HEK293 (cell line): Measurements from ENCODE around the gene KLHL29.

ENCODE experiments used
- CTCF ChIA-PET: fragments of 350-600 bp; formaldehyde crosslinking; extraction: SDS; loops from one replicate; lab custom pipeline; 2021; ENCODE audit warnings: antibody characterized with exemption; lab: Yijun Ruan, JAX
- POLR2A ChIA-PET: fragments of 300-600 bp; formaldehyde crosslinking; extraction: SDS; loops from one replicate; lab custom pipeline; 2020; ENCODE audit warnings: antibody characterized with exemption, inconsistent platforms; lab: Yijun Ruan, JAX
- H3K27ac ChIP-seq: fragments of 200-500 bp; sonication (Bioruptor generic); 2 replicates; pipeline ENCODE4 v1.5.1; 2014; ENCODE audit warnings: low read depth, low read length, control low read depth, inconsistent platforms; ENCODE audit errors: extremely low read depth
- H3K36me3 ChIP-seq, 2 experiments: fragments of 200-500 bp in 1 of 2; sonication (Bioruptor generic) in 1 of 2; 1 replicate in 1 of 2; 2 replicates in 1 of 2; pipeline ENCODE4 v1.5.1; 2014 to 2017; ENCODE audit warnings: inconsistent platforms in 2 of 2, low read length in 2 of 2; ENCODE audit not compliant: control insufficient read depth in 2 of 2, insufficient read depth in 1 of 2
- H3K4me1 ChIP-seq: fragments of 200-500 bp; sonication (Bioruptor generic); 2 replicates; pipeline ENCODE4 v1.5.1; 2014; ENCODE audit warnings: mild to moderate bottlenecking, low read length, inconsistent platforms; ENCODE audit not compliant: control insufficient read depth, insufficient read depth
- H3K4me3 ChIP-seq: 2 replicates; pipeline ENCODE4 v1.5.1; 2011; ENCODE audit warnings: low read depth, mild to moderate bottlenecking, control low read depth, low read length, moderate library complexity
- H3K9me3 ChIP-seq: fragments of 200-500 bp; sonication (Bioruptor generic); 2 replicates; pipeline ENCODE4 v1.5.1; 2014; ENCODE audit warnings: low read depth, low read length, inconsistent platforms; ENCODE audit not compliant: control insufficient read depth, insufficient read depth
- FEZF1 ChIP-seq: fragments of 450-650 bp; formaldehyde crosslinking; IDR thresholded peaks from 2 replicates; pipeline ENCODE4 v1.5.1; 2016; ENCODE audit warnings: missing biosample characterization, missing genetic modification characterization
- GLIS1 ChIP-seq: fragments of 450-650 bp; formaldehyde crosslinking; IDR thresholded peaks from 2 replicates; pipeline ENCODE4 v1.5.1; 2016; ENCODE audit warnings: missing biosample characterization, missing genetic modification characterization
- HOXA7 ChIP-seq: sonication (generic); formaldehyde crosslinking; IDR thresholded peaks from 2 replicates; pipeline ENCODE4 v1.8.1; 2022; ENCODE audit warnings: missing genetic modification reagents, borderline replicate concordance
- IKZF3 ChIP-seq: fragments of 450-650 bp; IDR thresholded peaks from 2 replicates; pipeline ENCODE4 v1.5.0; 2018; ENCODE audit warnings: missing biosample characterization, mild to moderate bottlenecking, missing genetic modification characterization, moderate library complexity
- MEIS1 ChIP-seq: sonication (generic); formaldehyde crosslinking; IDR thresholded peaks from 2 replicates; pipeline ENCODE4 v1.8.1; 2022; ENCODE audit warnings: missing genetic modification reagents, mild to moderate bottlenecking, borderline replicate concordance
- SCRT2 ChIP-seq: fragments of 450-650 bp; formaldehyde crosslinking; IDR thresholded peaks from 2 replicates; pipeline ENCODE4 v1.5.1; 2016; ENCODE audit warnings: missing biosample characterization, missing genetic modification characterization
- TCF7L2 ChIP-seq: IDR thresholded peaks from 2 replicates; pipeline ENCODE4 v1.6.1; 2011; ENCODE audit warnings: low read depth, mild to moderate bottlenecking, inconsistent platforms, low read length, moderate library complexity, borderline replicate concordance
- YY1 ChIP-seq: fragments of 450-650 bp; formaldehyde crosslinking; IDR thresholded peaks from 2 replicates; pipeline ENCODE4 v1.5.1; 2018; ENCODE audit warnings: missing biosample characterization, missing genetic modification characterization
- ZBTB21 ChIP-seq: fragments of 450-650 bp; formaldehyde crosslinking; IDR thresholded peaks from 2 replicates; pipeline ENCODE4 v1.5.1; 2017; ENCODE audit warnings: missing biosample characterization, missing genetic modification characterization
- ZFP69B ChIP-seq: fragments of 450-650 bp; formaldehyde crosslinking; IDR thresholded peaks from 2 replicates; pipeline ENCODE4 v1.5.1; 2016; ENCODE audit warnings: missing biosample characterization, missing genetic modification characterization
- ZIC2 ChIP-seq: fragments of 450-650 bp; formaldehyde crosslinking; IDR thresholded peaks from 2 replicates; pipeline ENCODE4 v1.5.1; 2016; ENCODE audit warnings: missing biosample characterization, missing genetic modification characterization
- ZNF19 ChIP-seq: fragments of 450-650 bp; formaldehyde crosslinking; IDR thresholded peaks from 2 replicates; pipeline ENCODE4; 2016; ENCODE audit warnings: missing biosample characterization, missing genetic modification characterization, low read depth
- ZNF223 ChIP-seq: fragments of 450-650 bp; formaldehyde crosslinking; IDR thresholded peaks from 2 replicates; pipeline ENCODE4 v1.5.1; 2016; ENCODE audit warnings: missing biosample characterization, missing genetic modification characterization
- ZNF24 ChIP-seq: fragments of 450-650 bp; formaldehyde crosslinking; IDR thresholded peaks from 2 replicates; pipeline ENCODE4 v1.5.1; 2016; ENCODE audit warnings: missing biosample characterization, missing genetic modification characterization
- ZNF544 ChIP-seq: fragments of 450-650 bp; formaldehyde crosslinking; IDR thresholded peaks from 2 replicates; pipeline ENCODE4 v1.5.0; 2017; ENCODE audit warnings: missing biosample characterization, missing genetic modification characterization
- ZNF548 ChIP-seq: fragments of 450-650 bp; formaldehyde crosslinking; IDR thresholded peaks from 2 replicates; pipeline ENCODE4 v1.5.1; 2016; ENCODE audit warnings: missing biosample characterization, missing genetic modification characterization
- ZNF549 ChIP-seq: fragments of 450-650 bp; IDR thresholded peaks from 2 replicates; pipeline ENCODE4 v1.5.1; 2018; ENCODE audit warnings: missing biosample characterization, missing genetic modification characterization, mild to moderate bottlenecking, inconsistent platforms, moderate library complexity
- ZNF561 ChIP-seq: fragments of 450-650 bp; IDR thresholded peaks from 2 replicates; pipeline ENCODE4 v1.5.1; 2018; ENCODE audit warnings: missing biosample characterization, missing genetic modification characterization, borderline replicate concordance
- ZNF596 ChIP-seq: fragments of 450-650 bp; IDR thresholded peaks from 2 replicates; pipeline ENCODE4 v1.5.0; 2018; ENCODE audit warnings: missing biosample characterization, mild to moderate bottlenecking, missing genetic modification characterization, moderate library complexity
- ZNF629 ChIP-seq: fragments of 450-650 bp; formaldehyde crosslinking; IDR thresholded peaks from 2 replicates; pipeline ENCODE4 v1.5.1; 2017; ENCODE audit warnings: missing biosample characterization, missing genetic modification characterization
- ZNF660 ChIP-seq: fragments of 450-650 bp; IDR thresholded peaks from 2 replicates; pipeline ENCODE4 v1.5.1; 2018; ENCODE audit warnings: missing biosample characterization, mild to moderate bottlenecking, missing genetic modification characterization
- ZNF768 ChIP-seq: fragments of 450-650 bp; formaldehyde crosslinking; IDR thresholded peaks from 2 replicates; pipeline ENCODE4 v1.5.1; 2018; ENCODE audit warnings: missing biosample characterization, mild to moderate bottlenecking, missing genetic modification characterization
- ZNF785 ChIP-seq: fragments of 450-650 bp; formaldehyde crosslinking; IDR thresholded peaks from 2 replicates; pipeline ENCODE4 v1.5.1; 2016; ENCODE audit warnings: missing biosample characterization, missing genetic modification characterization
- ZNF843 ChIP-seq: fragments of 450-650 bp; formaldehyde crosslinking; IDR thresholded peaks from 2 replicates; pipeline ENCODE4 v1.5.1; 2016; ENCODE audit warnings: missing biosample characterization, missing genetic modification characterization
- ZSCAN30 ChIP-seq: fragments of 450-650 bp; IDR thresholded peaks from 2 replicates; pipeline ENCODE4 v1.5.1; 2018; ENCODE audit warnings: missing biosample characterization, mild to moderate bottlenecking, missing genetic modification characterization, moderate library complexity
- TF ChIP-seq, protein P1 (sequence below): fragments of 450-650 bp; formaldehyde crosslinking; IDR thresholded peaks from 2 replicates; pipeline ENCODE4 v1.5.1; 2016; ENCODE audit warnings: missing biosample characterization, missing genetic modification characterization
- TF ChIP-seq, protein P2 (sequence below): fragments of 450-650 bp; formaldehyde crosslinking; IDR thresholded peaks from 2 replicates; pipeline ENCODE4 v1.5.1; 2016; ENCODE audit warnings: missing biosample characterization, missing genetic modification characterization, low read depth
- TF ChIP-seq, protein P3 (sequence below): fragments of 450-650 bp; formaldehyde crosslinking; IDR thresholded peaks from 2 replicates; pipeline ENCODE4 v1.5.1; 2016; ENCODE audit warnings: missing biosample characterization, missing genetic modification characterization

The KLHL29 gene

DNA sequence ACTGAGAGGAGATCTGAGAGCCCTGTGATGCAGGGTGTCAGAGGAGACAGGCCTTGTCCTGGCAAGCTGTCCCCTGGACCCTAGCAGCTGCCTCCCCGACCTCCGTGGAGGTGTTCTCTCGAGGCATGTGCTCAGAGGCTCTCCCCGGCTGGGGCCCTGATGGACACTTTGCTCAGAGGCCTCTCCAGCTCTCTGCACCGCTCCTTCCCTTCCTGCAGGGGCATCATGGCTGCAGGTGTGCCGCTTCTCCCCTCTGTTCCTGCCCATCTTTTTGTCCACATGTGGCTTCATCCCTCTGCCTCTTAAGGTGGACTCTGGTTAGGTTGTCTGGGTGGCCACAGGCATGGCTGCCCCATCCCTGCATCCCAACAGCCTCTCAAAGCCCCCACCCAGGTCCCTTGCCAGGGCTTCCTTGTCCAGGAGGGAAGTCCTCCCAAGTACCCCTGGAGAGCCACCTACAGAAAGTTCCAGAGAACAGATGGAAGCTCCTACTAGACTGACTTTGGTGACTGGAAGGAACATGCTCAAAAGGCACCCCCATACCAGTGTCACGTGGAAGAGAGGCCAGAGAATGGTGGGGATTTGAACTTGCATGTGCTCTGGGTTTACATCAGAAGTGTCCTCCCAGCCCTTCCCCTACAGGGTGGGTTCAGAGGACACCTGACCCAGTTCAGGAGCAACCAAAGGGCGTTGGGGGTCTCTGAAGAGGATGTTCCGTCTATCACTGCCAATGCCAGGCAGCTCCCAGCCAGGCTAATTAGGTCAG, 120.4 kb downstream of the KLHL29 start:
- H3K27ac ChIP-seq: no peak overlapping the region
- H3K9me3 ChIP-seq: no peaks in the 10 kb centered on the region
- ChIA-PET CTCF (interaction anchor here (1.2 kb wide), 1 partner anchor 11 kb away, joined by 3 read pairs; no protein-coding TSS in a partner anchor), POLR2A (no interaction called here)
- H3K4me3 ChIP-seq: no peak overlapping the region
- no peaks in the 10 kb centered on the region for H3K36me3 ChIP-seq
- H3K4me1 ChIP-seq: no peaks in the 10 kb centered on the region
- no peak for TF ChIP-seq GLIS1 (tag by site-specific recombination)
- TF ChIP-seq IKZF3 (tag by site-specific recombination): no peak
- TF ChIP-seq, protein P1, sequence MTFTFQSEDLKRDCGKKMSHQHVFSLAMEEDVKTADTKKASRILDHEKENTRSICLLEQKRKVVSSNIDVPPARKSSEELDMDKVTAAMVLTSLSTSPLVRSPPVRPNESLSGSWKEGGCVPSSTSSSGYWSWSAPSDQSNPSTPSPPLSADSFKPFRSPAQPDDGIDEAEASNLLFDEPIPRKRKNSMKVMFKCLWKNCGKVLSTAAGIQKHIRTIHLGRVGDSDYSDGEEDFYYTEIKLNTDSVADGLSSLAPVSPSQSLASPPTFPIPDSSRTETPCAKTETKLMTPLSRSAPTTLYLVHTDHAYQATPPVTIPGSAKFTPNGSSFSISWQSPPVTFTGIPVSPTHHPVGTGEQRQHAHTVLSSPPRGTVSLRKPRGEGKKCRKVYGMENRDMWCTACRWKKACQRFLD (tag by site-specific recombination): no peak
- TF ChIP-seq YY1 (tag by site-specific recombination): no peak
- no peak for TF ChIP-seq ZNF629
- no peak for TF ChIP-seq FEZF1 (tag by site-specific recombination)
- no peak for TF ChIP-seq ZNF843 (tag by site-specific recombination)
- TF ChIP-seq ZNF561 (tag by site-specific recombination): no peak
- TF ChIP-seq MEIS1: no peak
- TF ChIP-seq TCF7L2: no peak
- TF ChIP-seq ZNF19 (tag by site-specific recombination): no peak

DNA sequence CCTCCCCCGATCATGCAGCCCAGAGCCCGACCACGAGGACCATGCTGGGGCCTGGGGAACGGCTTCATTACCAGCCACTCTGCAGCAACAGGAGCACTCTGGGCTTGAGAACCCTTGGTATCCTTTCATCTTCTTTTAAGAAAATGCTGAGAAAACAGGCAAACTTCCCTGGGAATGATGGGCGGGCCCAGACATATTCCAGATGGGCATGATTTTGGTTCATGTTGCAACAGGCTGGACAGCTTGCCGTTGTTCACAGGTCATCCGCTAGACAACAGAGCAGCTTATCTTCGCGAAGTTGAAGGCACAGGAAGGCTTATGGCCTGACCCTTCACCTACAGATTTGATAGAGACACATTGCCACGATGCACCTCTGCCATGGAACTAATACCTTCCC, 121.0 kb downstream of the KLHL29 start:
- peak; percentile 39; the same call in 1 of the 2 replicates for TF ChIP-seq SCRT2 (tag by site-specific recombination)
- TF ChIP-seq ZNF596: no peak
- no peaks in the 10 kb centered on the region for H3K4me1 ChIP-seq
- POLR2A ChIA-PET: no interaction called here

DNA sequence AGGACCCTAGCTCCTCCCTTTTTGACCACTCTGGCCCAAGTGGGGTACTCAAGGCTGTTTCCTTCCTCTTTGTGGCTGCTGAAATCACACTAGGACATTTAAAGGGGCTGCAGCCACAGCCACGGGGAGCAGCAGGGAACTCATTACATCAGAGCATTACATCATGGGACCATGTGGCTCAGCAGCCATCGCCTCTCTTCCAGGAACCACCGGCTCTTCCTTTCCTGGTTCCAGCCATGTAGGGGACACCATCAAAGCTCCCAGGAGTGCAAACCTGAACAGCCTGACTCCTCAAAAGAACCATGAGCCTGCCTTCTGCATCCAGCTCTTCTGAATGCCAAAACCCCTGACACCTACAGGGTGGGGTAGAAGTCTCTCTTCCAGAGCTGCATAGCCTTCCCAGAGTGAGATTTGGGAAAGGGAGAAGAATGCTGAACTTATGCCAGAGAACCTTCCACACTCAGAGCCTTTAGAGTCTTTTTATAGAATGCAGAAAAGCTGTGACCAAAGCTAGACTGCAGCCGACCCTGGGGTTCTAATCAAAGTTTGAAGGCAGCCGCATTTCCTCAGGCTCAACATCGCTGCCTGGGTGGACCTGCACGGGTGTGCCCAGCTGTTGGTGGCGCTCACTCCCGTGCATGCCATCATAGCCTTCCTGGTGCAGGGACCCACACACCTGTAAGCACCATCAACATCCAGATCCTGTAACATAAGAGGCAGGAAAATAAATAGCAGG, 121.7 kb downstream of the KLHL29 start:
- no peaks in the 10 kb centered on the region for H3K4me1 ChIP-seq
- H3K9me3 ChIP-seq: no peaks in the 10 kb centered on the region
- POLR2A ChIA-PET: no interaction called here
- CTCF ChIA-PET: interaction anchor here (0.7 to 1.2 kb wide), 3 partner anchors 10 to 219 kb away, joined by 3 read pairs; no protein-coding TSS in a partner anchor
- H3K36me3 ChIP-seq: no peaks in the 10 kb centered on the region
- no peak overlapping the region for H3K27ac ChIP-seq
- H3K4me3 ChIP-seq: no peak overlapping the region
- TF ChIP-seq ZFP69B (tag by site-specific recombination) (peak; percentile 54; the same call in 1 of the 2 replicates), ZNF548 (tag by site-specific recombination) (peak; percentile 64; the same call in 1 of the 2 replicates), ZSCAN30 (tag by site-specific recombination) (peak; percentile 70; the same call in 1 of the 2 replicates), ZNF660 (0 out of 2 replicates have a peak, but pooled peaks have one; percentile 24), HOXA7 (CRISPR knock-in tag) (no peak), ZBTB21 (tag by site-specific recombination) (peak; percentile 75), ZNF785 (tag by site-specific recombination) (no peak), ZIC2 (tag by site-specific recombination) (peak; percentile 61), ZNF549 (tag by site-specific recombination) (no peak), ZNF544 (tag by site-specific recombination) (no peak), ZNF24 (tag by site-specific recombination) (0 out of 2 replicates have a peak, but pooled peaks have one; percentile 23), ZNF629 (peak; percentile 66; the same call in 1 of the 2 replicates), ZNF768 (tag by site-specific recombination) (no peak), ZNF223 (no peak)
- TF ChIP-seq, protein P2, sequence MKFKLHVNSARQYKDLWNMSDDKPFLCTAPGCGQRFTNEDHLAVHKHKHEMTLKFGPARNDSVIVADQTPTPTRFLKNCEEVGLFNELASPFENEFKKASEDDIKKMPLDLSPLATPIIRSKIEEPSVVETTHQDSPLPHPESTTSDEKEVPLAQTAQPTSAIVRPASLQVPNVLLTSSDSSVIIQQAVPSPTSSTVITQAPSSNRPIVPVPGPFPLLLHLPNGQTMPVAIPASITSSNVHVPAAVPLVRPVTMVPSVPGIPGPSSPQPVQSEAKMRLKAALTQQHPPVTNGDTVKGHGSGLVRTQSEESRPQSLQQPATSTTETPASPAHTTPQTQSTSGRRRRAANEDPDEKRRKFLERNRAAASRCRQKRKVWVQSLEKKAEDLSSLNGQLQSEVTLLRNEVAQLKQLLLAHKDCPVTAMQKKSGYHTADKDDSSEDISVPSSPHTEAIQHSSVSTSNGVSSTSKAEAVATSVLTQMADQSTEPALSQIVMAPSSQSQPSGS (tag by site-specific recombination): peak; percentile 71
- TF ChIP-seq, protein P3, sequence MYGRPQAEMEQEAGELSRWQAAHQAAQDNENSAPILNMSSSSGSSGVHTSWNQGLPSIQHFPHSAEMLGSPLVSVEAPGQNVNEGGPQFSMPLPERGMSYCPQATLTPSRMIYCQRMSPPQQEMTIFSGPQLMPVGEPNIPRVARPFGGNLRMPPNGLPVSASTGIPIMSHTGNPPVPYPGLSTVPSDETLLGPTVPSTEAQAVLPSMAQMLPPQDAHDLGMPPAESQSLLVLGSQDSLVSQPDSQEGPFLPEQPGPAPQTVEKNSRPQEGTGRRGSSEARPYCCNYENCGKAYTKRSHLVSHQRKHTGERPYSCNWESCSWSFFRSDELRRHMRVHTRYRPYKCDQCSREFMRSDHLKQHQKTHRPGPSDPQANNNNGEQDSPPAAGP (tag by site-specific recombination): no peak

More for the DNA sequence above, 121.0 kb downstream of the KLHL29 start:
- H3K9me3 ChIP-seq: no peaks in the 10 kb centered on the region
- no peak overlapping the region for H3K27ac ChIP-seq
- no peak overlapping the region for H3K4me3 ChIP-seq
- CTCF ChIA-PET: interaction anchor here (0.7 to 1.2 kb wide), 3 partner anchors 11 to 219 kb away, joined by 3 read pairs; no protein-coding TSS in a partner anchor
- no peaks in the 10 kb centered on the region for H3K36me3 ChIP-seq
